Fibroblast of upper back skin (primary cell): ENCODE results near the gene MAP2K1.
"Not testable (repeated sequence)": the region's sequence is repeated elsewhere in the genome, so short reads cannot be mapped to it uniquely, and the experiment has no call there.

Experiments
- DNase-seq: peaks from one replicate; pipeline ENCODE4 v3.0.0-alpha.2; 2013

MAP2K1 gene

DNA sequence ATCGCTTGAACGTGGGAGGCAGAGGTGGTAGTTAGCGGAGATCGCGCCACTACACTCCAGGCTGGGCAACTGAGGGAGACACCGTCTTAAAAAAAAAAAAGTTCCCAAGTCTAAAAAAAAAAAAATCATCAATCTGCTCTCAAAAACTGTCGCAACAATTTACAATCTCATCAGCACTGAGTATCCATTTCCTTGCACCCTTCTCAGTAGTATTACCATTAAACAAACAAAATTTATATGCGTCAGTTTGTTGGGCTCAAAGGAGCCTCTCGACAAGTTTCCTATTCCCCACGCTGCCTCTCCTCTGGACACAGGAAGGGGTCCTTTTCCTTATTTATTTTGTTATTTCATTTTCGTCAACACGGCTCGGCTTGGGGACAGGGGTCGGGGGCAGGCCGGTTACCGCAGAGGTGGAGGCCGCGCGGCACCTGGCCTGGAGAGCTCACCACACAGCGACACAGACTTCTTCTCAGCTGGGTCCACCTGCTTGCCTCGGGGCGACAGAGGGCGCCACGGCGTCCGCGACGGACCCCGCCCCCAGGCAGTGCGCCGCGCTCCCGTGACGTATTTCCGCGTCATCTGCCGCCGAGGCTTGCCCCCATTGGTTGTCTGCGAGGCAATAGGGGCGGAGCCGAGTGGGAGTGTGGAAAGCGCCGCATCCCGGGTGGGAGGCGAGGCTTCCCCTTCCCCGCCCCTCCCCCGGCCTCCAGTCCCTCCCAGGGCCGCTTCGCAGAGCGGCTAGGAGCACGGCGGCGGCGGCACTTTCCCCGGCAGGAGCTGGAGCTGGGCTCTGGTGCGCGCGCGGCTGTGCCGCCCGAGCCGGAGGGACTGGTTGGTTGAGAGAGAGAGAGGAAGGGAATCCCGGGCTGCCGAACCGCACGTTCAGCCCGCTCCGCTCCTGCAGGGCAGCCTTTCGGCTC is at the start of gene MAP2K1:
Gene MAP2K1 (plus strand): TSS at position 709 of the 920 bp plus-strand sequence. CDS start 436 bp downstream, outside the sequence.
- DNase-seq = peak; percentile 97

DNA sequence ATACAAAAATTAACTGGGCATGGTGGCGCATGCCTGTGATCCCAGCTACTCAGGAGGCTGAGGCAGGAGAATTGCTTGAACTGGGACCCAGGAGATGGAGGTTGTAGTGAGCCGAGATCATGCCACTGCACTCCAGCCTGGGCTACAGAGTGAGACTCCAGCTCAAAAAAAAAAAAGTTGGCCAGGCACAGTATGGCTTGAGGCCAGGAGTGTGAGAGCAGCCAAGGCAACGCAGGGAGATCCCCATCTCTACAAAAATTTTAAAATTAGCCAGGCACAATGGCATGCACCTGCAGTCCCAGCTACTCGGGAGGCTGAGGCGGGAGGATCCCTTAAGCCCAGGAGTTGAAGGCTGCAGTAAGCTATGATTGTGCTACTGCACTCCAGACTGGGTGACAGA is 38.2 kb upstream of the MAP2K1 start:
- not testable (repeated sequence) for DNase-seq

DNA sequence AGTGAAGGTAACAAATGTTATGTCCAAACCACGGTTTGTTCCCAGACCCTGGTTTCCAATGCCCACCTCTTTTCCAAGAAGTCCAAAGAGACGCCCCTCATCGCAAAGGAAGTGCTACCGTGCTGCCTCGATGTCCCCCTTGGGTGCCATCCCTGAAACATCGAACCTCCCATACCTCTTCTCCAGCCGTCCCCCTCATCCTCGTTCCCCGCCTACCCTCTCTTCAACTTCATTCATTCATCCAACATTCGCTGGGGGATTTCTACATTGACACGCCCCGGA is 30.7 kb upstream of the MAP2K1 start:
- DNase-seq = no peak

DNA sequence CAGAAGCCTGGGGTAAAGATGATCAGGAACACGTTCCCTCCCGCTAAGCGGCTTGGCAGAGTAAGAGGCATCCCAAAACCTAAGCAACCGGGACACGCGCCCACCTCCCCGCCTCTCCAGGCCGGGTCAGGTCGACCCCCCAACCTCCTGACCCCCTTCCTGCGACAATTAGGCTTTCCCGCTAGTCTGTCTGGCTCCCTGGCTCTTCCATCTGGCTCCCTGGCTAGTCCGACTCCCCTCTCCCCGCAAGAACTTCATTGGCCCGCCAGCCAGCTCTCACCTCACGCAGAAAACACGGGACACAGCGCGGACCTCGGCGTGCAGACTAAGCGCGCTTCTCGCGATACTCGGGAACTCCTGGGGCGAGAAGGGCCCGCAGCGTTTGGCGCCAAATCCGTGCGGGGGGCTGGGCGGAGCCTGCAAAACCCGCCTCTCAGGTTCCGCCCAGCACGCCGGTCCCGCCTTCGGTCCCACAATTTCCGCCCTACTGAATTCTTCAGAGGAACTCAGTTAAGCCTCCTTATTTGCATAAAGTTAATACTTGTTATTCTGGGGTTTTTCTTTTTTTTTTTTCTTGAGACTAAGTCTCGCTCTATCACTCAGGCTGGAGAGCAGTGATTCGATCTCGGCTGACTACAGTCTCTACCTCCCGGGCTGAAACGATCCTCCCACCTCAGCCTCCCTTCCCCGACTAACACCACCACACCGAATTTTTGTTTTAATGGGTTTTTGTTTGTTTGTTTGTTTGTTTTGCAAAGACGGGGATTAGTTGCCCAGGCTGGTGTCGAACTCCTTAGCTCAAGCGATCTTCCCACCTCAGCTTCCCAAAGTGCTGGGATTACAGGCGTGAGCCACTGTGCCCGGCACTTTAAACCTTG is 30.1 kb upstream of the MAP2K1 start, which contains the start of gene TIPIN:
Gene TIPIN (minus strand): TSS at position 327 of the 878 bp plus-strand sequence. CDS start 3,738 bp downstream, outside the sequence.
- peak; percentile 97 for DNase-seq

DNA sequence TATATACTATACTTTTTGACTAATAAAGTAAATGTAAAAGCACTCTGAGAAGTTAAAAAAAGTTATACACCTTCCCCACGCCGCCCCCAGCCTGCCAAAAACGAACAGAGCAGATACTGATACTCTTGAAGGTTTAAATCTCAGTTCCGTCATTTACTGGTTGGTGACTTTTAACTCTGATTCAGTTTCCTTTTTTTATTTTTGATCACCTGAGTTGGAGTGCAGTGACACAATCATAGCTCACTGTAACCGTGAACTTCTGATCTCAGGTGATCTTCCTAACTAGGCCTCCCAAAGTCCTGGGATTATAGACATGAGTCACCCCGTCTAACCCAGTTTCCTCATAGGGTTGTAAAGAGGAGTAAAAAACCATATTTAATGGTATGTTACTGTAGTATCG is 27.0 kb upstream of the MAP2K1 start:
- no peak for DNase-seq

DNA sequence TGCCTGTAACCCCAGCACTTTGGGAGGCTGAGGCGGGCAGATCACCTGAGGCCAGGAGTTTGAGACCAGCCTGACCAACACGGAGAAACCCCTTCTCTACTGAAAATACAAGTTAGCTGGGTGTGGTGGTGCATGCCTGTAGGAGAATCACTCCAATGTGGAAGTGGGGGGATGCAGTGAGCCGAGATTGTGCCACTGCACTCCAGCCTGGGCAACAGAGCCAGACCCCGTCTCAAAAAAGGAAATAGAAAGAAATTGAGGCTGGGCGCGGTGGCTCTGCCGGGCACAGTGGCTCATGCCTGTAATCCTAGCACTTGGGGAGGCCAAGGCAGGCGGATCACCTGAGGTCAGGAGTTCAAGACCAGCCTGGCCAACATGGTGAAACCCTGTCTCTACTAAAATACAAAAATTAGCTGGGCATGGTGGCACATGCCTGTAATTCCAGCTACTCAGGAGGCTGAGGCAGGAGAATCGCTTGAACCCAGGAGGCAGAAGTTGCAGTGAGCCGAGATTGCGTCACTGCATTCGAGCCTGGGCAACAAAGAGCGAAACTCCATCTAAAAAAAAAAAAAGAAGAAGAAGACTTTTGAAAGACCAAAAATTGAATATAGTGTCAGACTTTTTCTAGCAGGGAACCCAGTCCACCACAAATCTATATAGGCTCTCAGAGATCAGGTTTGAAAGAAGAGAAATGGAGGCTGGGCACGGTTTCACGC is 24.8 kb upstream of the MAP2K1 start:
- DNase-seq = not testable (repeated sequence)

DNA sequence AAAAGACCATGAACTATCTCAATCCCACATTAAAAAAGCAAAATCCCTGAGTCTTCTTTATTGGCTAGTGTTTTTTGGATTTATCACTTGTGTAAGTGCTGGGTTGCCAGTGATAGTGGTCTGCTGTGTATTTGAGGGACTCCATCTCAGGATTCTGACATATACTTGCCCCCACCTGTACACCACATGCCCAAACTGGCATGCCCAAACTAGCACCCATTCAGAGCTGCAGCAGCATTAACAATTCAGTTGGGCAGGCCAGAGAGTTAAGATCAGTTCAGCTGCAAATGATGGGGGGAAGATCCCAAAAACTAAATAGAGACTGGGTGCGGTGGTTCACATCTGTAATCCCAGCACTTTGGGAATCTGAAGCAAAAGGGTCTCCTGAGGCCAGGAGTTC is 23.9 kb upstream of the MAP2K1 start:
- DNase-seq = no peak

DNA sequence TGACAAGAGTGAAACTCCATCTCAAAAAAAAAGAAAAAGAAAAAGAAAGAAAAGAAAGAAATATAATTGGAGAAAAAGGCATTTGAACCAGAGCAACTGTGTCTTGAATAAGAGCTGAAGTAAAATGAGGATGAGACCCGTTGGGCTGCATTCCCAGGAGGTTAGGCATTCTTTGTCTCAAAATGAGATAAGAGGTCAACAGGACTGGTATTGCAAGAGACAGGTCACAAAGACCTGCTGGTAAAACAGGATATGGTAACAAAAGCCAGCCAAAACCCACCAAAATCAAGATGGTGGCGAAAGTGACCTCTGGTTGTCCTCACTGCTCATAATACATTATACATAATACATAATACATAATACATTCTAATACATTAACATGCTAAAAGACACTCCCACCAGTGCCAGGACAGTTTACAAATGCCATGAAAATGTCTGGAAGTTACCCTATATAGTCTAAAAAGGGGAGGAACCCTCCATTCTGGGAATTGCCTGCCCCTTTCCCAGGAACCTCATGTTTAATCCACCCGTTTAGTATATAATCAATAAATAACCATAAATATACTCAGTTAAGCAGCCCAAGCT is 21.7 kb upstream of the MAP2K1 start:
- no peak for DNase-seq

DNA sequence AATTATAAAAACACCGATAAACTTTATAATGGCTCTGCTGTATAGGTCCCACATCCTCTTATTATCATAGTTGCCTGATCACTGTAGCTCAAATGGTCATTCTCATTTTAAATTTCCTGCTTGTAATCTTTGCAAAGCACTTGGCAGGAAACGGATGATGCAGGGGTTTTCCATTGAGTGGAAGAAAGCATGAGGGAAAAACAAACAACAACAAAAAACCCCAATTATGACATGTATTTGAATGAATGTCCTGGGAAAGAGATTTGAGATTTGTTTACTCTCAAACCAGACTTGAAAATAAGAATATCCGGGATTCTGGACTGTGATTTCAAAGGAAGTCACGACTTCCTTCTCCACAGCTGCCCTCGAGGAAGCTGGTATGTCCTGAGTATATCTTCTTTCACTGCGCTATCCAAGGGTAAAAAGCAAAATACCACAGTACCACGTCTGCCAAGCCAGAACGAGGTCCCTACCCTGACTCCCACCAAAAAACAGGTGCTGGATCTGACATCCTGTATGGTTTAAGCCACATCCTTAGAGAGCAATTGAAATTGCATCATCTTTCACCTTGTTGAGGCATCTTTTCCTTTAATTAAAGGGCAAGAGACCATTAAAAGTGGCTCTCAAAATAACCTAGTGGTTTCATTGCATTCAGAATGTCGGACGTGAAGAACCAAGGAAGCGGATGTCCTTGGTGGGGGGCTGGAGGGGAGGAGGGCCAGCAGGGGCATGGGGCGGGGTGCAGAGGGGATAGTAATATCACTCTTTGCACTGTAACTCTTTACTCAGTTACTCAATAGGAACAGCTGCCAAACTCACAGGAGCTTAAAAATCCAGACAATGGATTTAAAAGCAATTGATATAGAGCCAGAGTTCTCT is 16.7 kb upstream of the MAP2K1 start:
- no peak for DNase-seq

DNA sequence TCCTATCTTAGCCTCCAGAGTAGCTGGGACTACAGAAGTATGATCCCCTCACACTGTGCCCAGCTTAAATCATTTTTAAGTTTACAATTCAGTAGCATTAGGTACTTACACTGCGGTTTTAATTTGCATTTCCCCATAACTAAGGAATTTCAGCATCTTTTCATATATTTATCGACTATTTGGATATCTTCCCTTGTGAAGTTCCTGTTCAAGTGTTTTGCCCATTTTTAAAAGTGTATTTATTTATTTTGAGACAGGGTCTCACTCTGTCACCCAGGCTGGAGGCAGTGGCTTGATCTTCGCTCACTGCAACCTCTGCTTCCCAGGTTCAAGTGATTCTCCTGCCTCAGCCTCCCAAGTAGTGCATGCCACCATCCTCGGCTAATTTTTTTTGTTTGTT is 12.5 kb upstream of the MAP2K1 start:
- DNase-seq = no peak

DNA sequence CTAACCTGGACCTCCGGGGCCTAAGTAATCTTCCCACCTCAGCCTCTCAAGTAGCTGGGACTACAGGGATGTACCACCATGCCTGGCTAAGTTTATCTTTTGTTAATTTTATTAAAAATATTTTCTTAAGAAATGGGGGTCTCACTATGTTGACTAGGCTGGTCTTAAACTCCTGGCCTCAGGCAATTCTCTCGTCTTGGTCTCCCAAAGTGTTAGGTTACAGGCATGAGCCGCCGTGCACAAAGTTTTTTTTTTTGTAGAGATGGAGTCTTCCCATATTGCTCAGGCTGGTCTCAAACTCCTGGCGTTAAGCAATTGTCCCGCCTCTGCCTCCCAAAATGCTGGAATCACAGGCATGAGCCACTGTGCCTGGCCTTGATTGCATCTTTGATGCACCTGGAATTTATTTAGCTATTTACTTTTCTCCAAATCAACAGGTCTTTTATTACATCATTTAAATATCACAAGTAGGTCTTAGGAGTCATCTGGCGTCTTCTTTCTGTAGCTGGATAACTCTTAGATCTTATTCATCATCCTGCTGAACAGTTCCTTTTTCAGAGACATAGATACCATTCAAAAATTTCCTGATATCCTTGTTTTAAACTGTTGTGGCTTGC is 7.8 kb upstream of the MAP2K1 start:
- no peak for DNase-seq

DNA sequence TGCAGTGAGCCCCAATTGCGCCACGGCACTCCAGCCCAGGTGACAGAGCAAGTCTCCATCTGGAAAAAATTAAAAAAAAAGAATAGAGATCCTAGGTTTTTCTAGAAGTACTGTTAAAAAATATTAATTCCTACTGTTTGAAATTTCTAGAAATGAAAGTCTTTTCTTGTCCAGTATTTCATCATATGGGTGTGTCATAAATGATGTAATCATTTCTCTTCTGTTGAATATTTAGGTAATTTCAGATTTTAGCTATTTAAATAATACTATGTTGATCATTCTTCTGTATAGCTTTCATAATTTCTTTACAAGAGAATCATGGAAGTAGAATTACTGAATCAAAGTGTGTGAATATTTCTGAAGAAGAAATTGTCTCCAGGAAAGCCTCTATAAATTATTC is 5.3 kb upstream of the MAP2K1 start:
- not testable (repeated sequence) for DNase-seq

DNA sequence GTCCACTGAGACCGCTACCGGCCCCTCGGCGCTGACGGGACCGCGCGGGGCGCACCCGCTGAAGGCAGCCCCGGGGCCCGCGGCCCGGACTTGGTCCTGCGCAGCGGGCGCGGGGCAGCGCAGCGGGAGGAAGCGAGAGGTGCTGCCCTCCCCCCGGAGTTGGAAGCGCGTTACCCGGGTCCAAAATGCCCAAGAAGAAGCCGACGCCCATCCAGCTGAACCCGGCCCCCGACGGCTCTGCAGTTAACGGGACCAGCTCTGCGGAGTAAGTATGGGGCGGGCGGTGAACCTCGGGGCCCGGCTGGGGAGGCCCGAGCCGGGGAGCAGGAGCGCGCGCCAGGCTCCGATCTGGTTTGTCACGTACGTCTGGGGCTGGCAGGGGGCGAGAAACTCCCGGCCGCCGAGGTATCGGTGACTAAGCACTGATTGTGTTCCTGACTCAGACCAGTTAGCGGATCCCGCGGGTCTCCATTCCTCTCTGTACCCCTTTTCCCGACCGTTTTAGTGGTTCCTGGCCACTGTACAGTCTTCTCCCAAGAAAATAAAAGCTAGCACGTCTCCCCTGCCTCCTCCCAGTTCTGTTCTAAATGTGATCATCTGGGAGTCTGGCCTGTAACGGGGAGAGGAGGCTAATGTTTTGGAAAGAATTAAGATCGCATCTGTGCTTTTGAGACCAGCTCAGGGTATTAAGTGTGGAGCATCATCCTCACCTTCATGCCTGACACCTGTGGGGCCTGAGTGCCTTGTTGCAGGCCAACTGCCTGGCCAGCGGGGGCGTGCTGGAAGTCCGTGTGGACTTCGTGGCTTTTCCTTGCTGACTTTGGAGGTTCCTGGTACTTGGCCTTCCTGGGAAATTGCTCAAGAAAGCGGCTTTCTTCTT is 691 bp downstream of the MAP2K1 start:
- DNase-seq = peak; percentile 72

DNA sequence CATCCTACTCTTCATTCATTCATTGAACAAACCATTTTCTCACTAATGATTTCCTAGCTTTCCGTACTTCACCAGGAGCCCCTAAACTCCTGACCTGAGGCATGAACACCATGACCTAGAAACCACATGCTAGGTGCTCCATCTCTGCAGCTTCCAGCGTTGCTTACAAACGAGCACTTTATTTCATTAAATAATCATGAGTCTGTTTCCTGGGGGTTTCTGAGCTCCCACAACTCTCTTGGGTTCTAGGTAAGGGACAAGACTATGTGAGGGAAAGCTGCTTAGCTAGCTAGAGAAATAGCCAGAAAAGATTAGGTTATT is 1.3 kb downstream of the MAP2K1 start:
- no peak for DNase-seq

DNA sequence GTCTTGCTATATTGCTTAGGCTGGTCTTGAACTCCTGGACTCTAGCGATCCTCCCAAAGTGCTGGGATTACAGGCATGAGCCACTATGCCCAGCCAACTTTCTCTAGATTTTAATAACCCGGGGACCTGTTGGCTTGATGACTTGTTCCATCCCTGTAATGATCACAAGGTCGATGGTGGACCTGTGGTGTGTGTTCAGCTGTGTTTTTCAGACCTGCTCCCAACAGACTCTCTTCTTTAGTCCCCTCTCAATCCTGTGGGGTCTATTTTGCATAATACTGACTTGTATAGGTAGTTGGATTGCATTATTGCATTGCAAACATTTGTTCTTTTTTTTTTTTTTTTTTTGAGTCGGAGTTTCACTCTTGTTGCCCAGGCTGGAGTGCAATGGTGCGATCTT is 1.9 kb downstream of the MAP2K1 start:
- DNase-seq = no peak

DNA sequence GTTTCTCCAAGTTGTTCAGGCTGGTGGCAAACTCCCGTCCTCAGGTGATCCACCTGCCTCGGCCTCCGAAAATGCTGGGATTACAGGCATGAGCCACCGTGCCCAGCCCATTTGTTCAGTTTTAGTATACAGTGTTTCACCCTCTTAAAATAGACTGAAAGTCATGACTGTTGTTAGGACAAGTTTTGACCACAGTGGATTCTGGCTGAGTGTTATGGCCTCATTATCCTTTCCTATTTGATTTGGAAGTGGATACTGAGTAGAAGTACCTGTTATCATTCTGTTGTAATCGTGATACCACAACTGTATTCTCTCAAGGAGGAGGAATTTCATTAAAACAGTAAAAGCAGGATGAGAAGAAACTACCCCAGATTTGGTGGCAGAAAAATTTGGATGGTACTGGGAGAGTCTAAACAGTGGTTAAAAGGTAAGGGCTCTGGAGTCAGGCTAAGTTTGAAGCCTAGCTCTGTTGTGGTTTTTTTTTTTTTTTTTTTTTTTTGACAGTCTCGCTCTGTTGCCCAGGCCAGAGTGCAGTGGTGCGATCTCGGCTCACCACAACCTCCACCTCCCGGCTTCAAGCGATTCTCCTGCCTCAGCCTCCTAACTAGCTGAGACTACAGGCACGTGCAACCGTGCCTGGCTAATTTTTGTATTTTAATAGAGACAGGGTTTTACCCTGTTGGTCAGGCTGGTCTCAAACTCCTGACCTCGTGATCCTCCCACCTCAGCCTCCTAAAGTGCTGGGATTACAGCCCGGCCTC is 2.6 kb downstream of the MAP2K1 start:
- no peak for DNase-seq

DNA sequence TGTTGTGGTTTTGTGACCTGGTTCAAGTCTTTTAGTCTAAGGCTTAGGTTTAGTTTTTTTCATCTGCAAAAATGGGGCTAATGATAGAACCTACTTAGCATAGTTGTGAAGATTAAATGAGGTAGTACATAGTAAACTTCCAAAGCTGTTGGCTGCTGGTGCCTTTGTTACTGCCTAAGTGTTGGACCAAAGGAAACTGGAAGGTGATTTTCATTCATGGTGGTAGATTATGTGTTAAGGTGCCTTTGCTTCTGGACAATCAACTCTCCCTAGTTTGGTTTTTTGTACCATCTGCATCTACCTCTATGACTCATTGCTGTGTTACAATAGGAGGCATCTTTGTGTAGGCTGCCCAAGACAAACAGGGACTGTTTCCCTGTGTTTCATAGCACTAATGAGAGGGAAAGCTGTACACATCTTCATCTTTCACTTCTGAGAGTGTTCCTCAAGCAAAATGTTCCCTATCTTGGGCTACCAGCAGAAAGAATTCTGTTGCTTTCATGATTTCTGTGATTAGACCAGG is 3.2 kb downstream of the MAP2K1 start:
- DNase-seq = no peak

DNA sequence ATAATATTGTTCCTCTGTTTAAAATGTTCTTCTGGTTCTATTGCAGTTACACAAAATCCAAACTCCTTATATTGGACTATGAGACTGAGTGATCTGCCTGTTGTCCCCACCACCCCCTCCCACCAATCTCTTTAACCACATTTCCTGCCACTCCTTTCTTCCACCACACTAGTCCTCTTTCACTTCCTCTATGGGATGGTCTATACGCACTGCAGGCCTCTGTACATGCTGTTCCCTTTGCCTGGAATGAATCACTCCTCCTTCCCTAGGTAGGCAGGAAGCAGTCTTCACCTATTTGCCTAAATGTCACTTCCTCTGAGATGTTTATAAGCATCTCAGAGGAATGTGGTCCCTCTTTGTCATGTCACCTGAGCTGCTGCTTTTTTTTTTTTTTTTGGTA is 4.0 kb downstream of the MAP2K1 start:
- DNase-seq = no peak

DNA sequence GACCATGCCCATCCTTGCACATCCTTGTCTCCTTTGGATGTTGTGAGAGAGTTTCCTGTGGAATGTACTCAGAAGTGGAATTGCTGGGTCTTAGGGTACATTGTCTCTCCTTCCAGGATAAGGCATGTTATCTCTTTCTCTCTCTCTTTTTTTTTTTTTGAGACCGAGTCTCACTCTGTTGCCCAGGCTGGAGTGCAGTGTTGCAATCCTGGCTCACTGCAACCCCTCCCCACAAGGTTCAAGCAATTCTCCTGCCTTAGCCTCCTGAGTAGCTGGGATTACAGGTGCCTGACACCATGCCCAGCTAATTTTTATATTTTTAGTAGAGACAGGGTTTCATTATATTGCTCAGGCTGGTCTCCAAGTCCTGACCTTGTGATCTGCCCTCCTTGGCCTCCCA is 6.3 kb downstream of the MAP2K1 start:
- DNase-seq = not testable (repeated sequence)
